K562 (cell line): ENCODE data around the gene TEAD3. TPM values are rescaled to one million over a fixed set of nuclear protein-coding genes. Genes with fewer than 3 reads are reported as not detected.

Source experiments
- BRD4 ChIP-seq: fragments of 200-600 bp; sonication (generic); IDR thresholded peaks from 2 replicates; pipeline ENCODE4 v1.6.1; 2017; ENCODE audit warnings: inconsistent platforms
- BRF1 ChIP-seq: IDR thresholded peaks from 3 replicates; pipeline ENCODE4 v1.6.1; 2011; ENCODE audit warnings: borderline replicate concordance, mild to moderate bottlenecking; ENCODE audit not compliant: insufficient read length; ENCODE audit errors: extremely low read depth
- CBX2 ChIP-seq: fragments of 200-600 bp; sonication (generic); IDR thresholded peaks from one replicate; pipeline ENCODE4 v1.6.1; 2012; ENCODE audit warnings: mild to moderate bottlenecking, low read length, inconsistent platforms; ENCODE audit not compliant: insufficient read depth, poor library complexity, severe bottlenecking
- HDAC8 ChIP-seq: fragments of 450-650 bp; IDR thresholded peaks from 2 replicates; pipeline ENCODE4 v1.6.1; 2016; ENCODE audit warnings: mild to moderate bottlenecking, missing genetic modification characterization, moderate library complexity, missing compliant biosample characterization
- LEF1 ChIP-seq: fragments of 450-650 bp; IDR thresholded peaks from 2 replicates; pipeline ENCODE4 v1.6.1; 2016; ENCODE audit warnings: mild to moderate bottlenecking
- NCOA2 ChIP-seq, 2 experiments: fragments of 450-650 bp; IDR thresholded peaks; 2 replicates each; pipeline ENCODE4 v1.6.1; 2018; ENCODE audit warnings: mild to moderate bottlenecking in 2 of 2, moderate library complexity in 1 of 2; ENCODE audit not compliant: partially characterized antibody in 2 of 2
- POLR3G ChIP-seq: IDR thresholded peaks from 2 replicates; pipeline ENCODE4 v1.6.1; 2011; ENCODE audit not compliant: insufficient read length, insufficient replicate concordance; ENCODE audit errors: extremely low read depth
- PTRF ChIP-seq: fragments of 450-650 bp; IDR thresholded peaks from 2 replicates; pipeline ENCODE4 v1.6.1; 2016; ENCODE audit warnings: mild to moderate bottlenecking, missing genetic modification characterization, missing compliant biosample characterization
- SRSF1 ChIP-seq: fragments of 200-400 bp; formaldehyde crosslinking; IDR thresholded peaks from 2 replicates; pipeline ENCODE4 v1.6.1; 2017; ENCODE audit warnings: mild to moderate bottlenecking, low read depth, low read length, moderate library complexity
- TAF7 ChIP-seq: fragments of 450-650 bp; IDR thresholded peaks from 2 replicates; pipeline ENCODE4 v1.6.1; 2016; ENCODE audit warnings: missing genetic modification characterization, missing compliant biosample characterization
- ZNF140 ChIP-seq: fragments of 250-450 bp; sonication (Bioruptor Pico); IDR thresholded peaks from 2 replicates; pipeline ENCODE4 v1.8.0; 2021; ENCODE audit warnings: moderate library complexity, mild to moderate bottlenecking, inconsistent platforms
- ZNF232 ChIP-seq: sonication (generic); formaldehyde crosslinking; IDR thresholded peaks from 2 replicates; pipeline ENCODE4 v1.8.0; 2022; ENCODE audit warnings: mild to moderate bottlenecking, missing genetic modification reagents
- ZNF407 ChIP-seq: fragments of 450-650 bp; IDR thresholded peaks from 2 replicates; pipeline ENCODE4 v1.6.1; 2016; ENCODE audit warnings: low read depth
- polyA plus RNA-seq, 8 experiments: library from polyadenylated mRNA; depleted of rRNA in 4 of 8; stranded (reverse) in 5 of 8; unstranded in 3 of 8; fragments of >200 nt; fragmentation: Nextera tagmentation in 2 of 8; fragmentation: Illumina TruSeq in 1 of 8; extraction: Ambion mirVana in 2 of 8; extraction: Trizol in 1 of 8; gene quantifications; 2 replicates each; pipeline versions ENCODE4 v1.2.1 to v1.2.3, GENCODE V29; 2011 to 2014; ENCODE audit warnings: inconsistent platforms in 1 of 8, missing spikeins in 1 of 8
- total RNA-seq, 7 experiments: library from RNA; depleted of rRNA in 6 of 7; stranded (reverse); fragments of >200 nt in 6 of 7; fragmentation: Illumina TruSeq in 2 of 7; extraction: Trizol in 2 of 7; gene quantifications; 2 replicates each; pipeline versions ENCODE4 v1.2.1 to v1.2.3, GENCODE V29; 2011 to 2021; ENCODE audit warnings: low replicate concordance in 1 of 7
- TF ChIP-seq, protein P1 (sequence below): fragments of 250-450 bp; sonication (Bioruptor Pico); IDR thresholded peaks from 2 replicates; pipeline ENCODE4 v1.5.0; 2022; ENCODE audit warnings: mild to moderate bottlenecking
- TF ChIP-seq, protein P2 (sequence below): fragments of 250-450 bp; sonication (Bioruptor Pico); IDR thresholded peaks from 2 replicates; pipeline ENCODE4 v1.4.0; 2020; ENCODE audit warnings: mild to moderate bottlenecking

TEAD3 gene
- total and polyA plus RNA-seq, 9 of the 15 experiments (the other 6 are each of a cell fraction or from before 2014, with no cell fraction given): 0.63 to 13.2 (median 3.3) TPM

- TF ChIP-seq BRD4: no peak
- TF ChIP-seq ZNF407: no peak
- no peak for TF ChIP-seq ZNF140 (CRISPR knock-in tag)
- no peak for TF ChIP-seq ZNF232 (CRISPR knock-in tag)
- TF ChIP-seq, protein P1, sequence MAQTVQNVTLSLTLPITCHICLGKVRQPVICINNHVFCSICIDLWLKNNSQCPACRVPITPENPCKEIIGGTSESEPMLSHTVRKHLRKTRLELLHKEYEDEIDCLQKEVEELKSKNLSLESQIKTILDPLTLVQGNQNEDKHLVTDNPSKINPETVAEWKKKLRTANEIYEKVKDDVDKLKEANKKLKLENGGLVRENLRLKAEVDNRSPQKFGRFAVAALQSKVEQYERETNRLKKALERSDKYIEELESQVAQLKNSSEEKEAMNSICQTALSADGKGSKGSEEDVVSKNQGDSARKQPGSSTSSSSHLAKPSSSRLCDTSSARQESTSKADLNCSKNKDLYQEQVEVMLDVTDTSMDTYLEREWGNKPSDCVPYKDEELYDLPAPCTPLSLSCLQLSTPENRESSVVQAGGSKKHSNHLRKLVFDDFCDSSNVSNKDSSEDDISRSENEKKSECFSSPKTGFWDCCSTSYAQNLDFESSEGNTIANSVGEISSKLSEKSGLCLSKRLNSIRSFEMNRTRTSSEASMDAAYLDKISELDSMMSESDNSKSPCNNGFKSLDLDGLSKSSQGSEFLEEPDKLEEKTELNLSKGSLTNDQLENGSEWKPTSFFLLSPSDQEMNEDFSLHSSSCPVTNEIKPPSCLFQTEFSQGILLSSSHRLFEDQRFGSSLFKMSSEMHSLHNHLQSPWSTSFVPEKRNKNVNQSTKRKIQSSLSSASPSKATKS (CRISPR knock-in tag): no peak
- no peak for TF ChIP-seq SRSF1
- TF ChIP-seq NCOA2 (IDR thresholded peaks at IDR 0.05; ENCODE audit: partially characterized antibody in 2 of 2): no peak
- no peak for TF ChIP-seq CBX2
- no peak for TF ChIP-seq BRF1
- TF ChIP-seq LEF1: no peak
- TF ChIP-seq HDAC8 (tag): no peak
- no peak for TF ChIP-seq POLR3G
- TF ChIP-seq, protein P2, sequence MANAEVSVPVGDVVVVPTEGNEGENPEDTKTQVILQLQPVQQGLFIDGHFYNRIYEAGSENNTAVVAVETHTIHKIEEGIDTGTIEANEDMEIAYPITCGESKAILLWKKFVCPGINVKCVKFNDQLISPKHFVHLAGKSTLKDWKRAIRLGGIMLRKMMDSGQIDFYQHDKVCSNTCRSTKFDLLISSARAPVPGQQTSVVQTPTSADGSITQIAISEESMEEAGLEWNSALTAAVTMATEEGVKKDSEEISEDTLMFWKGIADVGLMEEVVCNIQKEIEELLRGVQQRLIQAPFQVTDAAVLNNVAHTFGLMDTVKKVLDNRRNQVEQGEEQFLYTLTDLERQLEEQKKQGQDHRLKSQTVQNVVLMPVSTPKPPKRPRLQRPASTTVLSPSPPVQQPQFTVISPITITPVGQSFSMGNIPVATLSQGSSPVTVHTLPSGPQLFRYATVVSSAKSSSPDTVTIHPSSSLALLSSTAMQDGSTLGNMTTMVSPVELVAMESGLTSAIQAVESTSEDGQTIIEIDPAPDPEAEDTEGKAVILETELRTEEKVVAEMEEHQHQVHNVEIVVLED (CRISPR knock-in tag): no peak
- TF ChIP-seq TAF7: no peak
- no peak for TF ChIP-seq PTRF
Measured at GRCh38 chr6:35471836-35472345, 25.0 kb downstream of the TEAD3 start (continued).
